Activated naive CD4-positive, alpha-beta T cell treated with anti-CD3 and anti-CD28 coated beads for 36 hours (primary cell): ENCODE data around the gene NR6A1. TPM values are rescaled to one million over a fixed set of nuclear protein-coding genes. Genes with fewer than 3 reads are reported as not detected.

ENCODE experiments used
- CTCF ChIA-PET: fragments of 350-600 bp; sonication (Branson Sonifier 250); formaldehyde crosslinking; loops from one replicate; lab custom pipeline; 2021; ENCODE audit warnings: antibody characterized with exemption; lab: Charles Lee
- DNase-seq: peaks from one replicate; pipeline ENCODE4 v3.0.0-alpha.2; 2020
- H3K27ac Mint-ChIP-seq: one replicate; pipeline ENCODE4 v1.8.0; 2021; ENCODE audit warnings: mild to moderate bottlenecking, mixed read lengths
- H3K27me3 Mint-ChIP-seq: one replicate; pipeline ENCODE4 v1.8.0; 2021; ENCODE audit warnings: low read depth, mixed read lengths
- H3K36me3 Mint-ChIP-seq: one replicate; pipeline ENCODE4 v1.8.0; 2021; ENCODE audit warnings: low read depth, mixed read lengths
- H3K4me1 Mint-ChIP-seq: one replicate; pipeline ENCODE4 v1.8.0; 2021; ENCODE audit warnings: low read depth, mixed read lengths
- H3K4me3 Mint-ChIP-seq: one replicate; pipeline ENCODE4 v1.8.0; 2021; ENCODE audit warnings: mild to moderate bottlenecking, moderate library complexity, mixed read lengths
- H3K9me3 Mint-ChIP-seq: one replicate; pipeline ENCODE4 v1.8.0; 2021; ENCODE audit warnings: mixed read lengths
- intact Hi-C: fragments of 100-400 bp; cut with micrococcal nuclease; formaldehyde crosslinking; loops from one replicate; pipeline ENCODE4 v1.15.1; 2023
- total RNA-seq, 2 experiments: library from RNA; stranded (reverse); gene quantifications; one replicate each; pipeline ENCODE4 v1.2.3, GENCODE V29; 2021

Gene NR6A1
- total RNA-seq, 2 experiments from 2014 or later: 1.8 TPM

DNA sequence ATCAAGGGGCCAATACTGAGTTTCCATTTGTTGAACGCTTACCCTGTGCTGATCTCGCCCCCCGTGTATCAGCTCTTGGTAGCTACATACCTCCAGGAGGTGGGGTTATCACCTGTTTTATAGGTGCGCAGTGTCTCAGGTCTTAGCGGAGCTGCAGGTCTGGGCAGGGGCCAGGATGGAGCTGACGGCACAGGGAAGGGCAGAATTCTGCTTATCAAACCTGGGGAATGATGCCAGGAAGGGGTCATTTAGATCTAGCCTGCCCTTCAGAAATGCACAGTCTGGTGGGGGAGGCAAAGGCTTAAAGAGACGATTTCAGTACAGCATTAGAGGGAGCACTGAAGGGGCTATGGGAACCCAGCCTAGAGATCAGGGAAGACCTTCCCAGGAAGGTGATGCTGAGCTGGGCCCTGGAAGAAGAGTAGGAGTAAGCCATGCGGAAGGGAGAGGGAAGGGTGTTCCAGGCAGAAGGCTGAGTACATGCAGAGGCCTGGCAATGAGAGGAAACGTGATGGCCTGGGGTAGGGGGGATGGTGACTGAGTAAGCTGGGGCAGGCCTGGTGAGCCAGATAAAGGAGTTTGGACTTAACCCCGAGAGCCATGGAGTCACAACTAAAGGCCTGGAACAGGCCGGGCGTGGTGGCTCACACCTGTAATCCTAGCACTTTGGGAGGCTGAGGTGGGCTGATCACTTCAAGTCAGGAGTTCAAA, 37.3 kb upstream of the NR6A1 start:
- H3K4me3 Mint-ChIP-seq: no peak overlapping the region
- H3K27ac Mint-ChIP-seq: no peak overlapping the region
- no peaks in the 10 kb centered on the region for H3K36me3 Mint-ChIP-seq
- no peaks in the 10 kb centered on the region for H3K9me3 Mint-ChIP-seq
- no peaks in the 10 kb centered on the region for H3K4me1 Mint-ChIP-seq
- no peaks in the 10 kb centered on the region for H3K27me3 Mint-ChIP-seq
- intact Hi-C loops: no loop called here
- CTCF ChIA-PET: no interaction called here
- DNase-seq: no peak

DNA sequence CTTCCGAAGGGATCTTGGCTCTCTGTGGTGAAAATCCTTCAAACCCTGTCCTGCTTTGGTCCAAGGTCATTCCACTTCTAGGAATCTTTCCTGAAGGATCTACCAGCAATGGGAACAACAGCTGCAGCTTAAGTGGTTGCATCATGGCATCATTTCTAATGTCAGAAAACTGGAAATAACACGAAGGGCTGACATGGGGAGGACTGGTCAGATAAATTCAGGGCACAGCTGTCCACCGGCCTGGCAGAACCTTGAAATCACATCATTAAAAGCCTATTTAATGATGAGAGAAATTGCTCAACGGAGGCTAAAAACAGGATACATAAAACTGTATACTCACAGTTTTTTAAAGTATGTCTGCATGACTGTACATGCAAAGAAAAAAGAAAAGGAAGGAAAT, 34.1 kb upstream of the NR6A1 start:
- CTCF ChIA-PET: no interaction called here
- peaks cover 3% of the 10 kb centered on the region for H3K27me3 Mint-ChIP-seq
- H3K4me3 Mint-ChIP-seq: no peak overlapping the region

DNA sequence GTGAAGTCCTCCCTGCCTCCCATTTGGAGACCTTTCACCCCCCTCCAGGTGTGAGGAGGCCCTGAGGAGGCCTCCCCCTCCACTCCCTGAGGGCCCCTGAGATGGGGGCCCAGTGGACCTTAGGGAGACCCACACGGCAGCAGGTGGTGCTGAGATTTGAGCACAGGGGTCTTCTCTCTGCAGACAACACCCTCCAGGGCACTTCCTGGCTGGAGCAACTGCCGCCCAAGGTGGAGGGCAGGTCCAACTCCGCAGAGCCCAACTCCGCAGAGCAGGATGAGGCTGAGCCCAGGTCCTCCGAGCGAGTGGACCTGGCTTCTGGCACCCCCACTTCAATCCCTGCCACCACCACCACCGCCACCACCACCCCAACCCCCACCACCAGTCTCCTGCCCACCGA, 32.8 kb upstream of the NR6A1 start:
- intact Hi-C loops: no loop called here
- H3K27ac Mint-ChIP-seq: no peak overlapping the region
- no peaks in the 10 kb centered on the region for H3K9me3 Mint-ChIP-seq
- H3K36me3 Mint-ChIP-seq: no peaks in the 10 kb centered on the region
- DNase-seq: no peak
- CTCF ChIA-PET: no interaction called here
- no peaks in the 10 kb centered on the region for H3K4me1 Mint-ChIP-seq
- H3K27me3 Mint-ChIP-seq: peaks cover 3% of the 10 kb centered on the region
- H3K4me3 Mint-ChIP-seq: no peak overlapping the region

More for the DNA sequence above, 34.1 kb upstream of the NR6A1 start:
- no peaks in the 10 kb centered on the region for H3K36me3 Mint-ChIP-seq
- DNase-seq: no peak
- intact Hi-C loops: no loop called here
- H3K27ac Mint-ChIP-seq: no peak overlapping the region
- H3K9me3 Mint-ChIP-seq: no peaks in the 10 kb centered on the region
- no peaks in the 10 kb centered on the region for H3K4me1 Mint-ChIP-seq

GRCh38 chr9:124802426-124802825, 31.3 kb upstream of the NR6A1 start:
- no peak for DNase-seq
- Mint-ChIP-seq H3K9me3 (no peaks in the 10 kb centered on the region), H3K27me3 (peaks cover 4% of the 10 kb centered on the region), H3K27ac (no peak overlapping the region), H3K4me1 (no peaks in the 10 kb centered on the region), H3K4me3 (no peak overlapping the region), H3K36me3 (no peaks in the 10 kb centered on the region)
- CTCF ChIA-PET: interaction anchor here (0.6 to 1.2 kb wide), 3 partner anchors 38 to 51 kb away, joined by 3 to 5 read pairs (median 3); partner anchors contain the start of gene WDR38
- intact Hi-C loops: no loop called here

- Mint-ChIP-seq H3K27me3 (peaks cover 4% of the 10 kb centered on the region), H3K27ac (no peak overlapping the region), H3K4me3 (no peak overlapping the region), H3K9me3 (no peaks in the 10 kb centered on the region), H3K4me1 (no peaks in the 10 kb centered on the region), H3K36me3 (no peaks in the 10 kb centered on the region)
- CTCF ChIA-PET: interaction anchor here (0.9 to 1.4 kb wide), 2 partner anchors 45 to 52 kb away, joined by 3 read pairs; partner anchors contain the start of gene WDR38
- intact Hi-C loops: no loop called here
- DNase-seq: no peak
These were observed 30.2 kb upstream of the NR6A1 start for GRCh38 chr9:124801356-124801755.

DNA sequence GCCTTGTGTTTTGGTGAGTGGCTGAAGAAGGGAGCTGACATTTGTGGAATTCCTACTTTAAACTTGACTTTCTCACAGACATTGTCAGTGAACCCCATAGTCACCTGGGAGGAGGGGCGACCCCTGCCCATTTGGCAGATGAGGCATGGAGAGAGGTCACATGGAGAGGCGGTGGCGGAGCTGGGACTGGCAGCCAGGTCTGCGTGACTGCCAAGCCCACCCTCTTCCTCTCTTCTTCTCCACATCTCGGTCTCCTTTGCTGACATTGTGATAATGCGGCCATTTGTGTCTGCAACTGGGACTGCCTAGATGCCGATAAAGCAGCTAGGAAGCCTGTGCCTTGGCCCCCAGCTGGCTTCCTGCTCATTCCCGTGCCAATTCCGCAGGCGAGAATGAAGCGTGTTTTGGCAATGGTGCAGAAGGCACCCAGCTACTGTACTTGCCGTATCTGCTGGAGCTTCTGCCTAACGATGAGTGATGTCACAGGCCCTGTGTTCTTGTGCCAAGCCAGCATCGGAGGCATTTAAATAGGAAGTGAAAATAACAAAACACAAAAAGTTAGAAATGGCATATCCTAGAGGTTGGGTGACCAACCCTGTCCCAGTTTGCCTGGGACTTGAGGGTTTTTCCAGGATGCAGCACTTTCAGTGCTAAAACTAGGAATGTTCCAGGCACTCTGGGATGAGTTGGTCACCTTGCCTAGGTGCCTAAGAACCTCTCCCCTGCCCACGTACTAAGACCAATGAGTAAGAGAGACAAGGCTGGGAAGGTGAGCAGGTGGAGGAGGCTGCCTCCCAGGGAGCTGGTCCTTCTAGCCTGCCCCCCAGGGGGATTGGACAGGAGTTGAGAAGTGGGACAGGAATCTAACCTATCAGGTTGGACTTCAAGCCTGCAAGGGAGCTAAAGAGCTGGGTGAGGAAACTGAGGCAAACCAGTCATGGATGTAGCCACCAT, 29.5 kb upstream of the NR6A1 start:
- no peak overlapping the region for H3K27ac Mint-ChIP-seq
- H3K4me1 Mint-ChIP-seq: no peaks in the 10 kb centered on the region
- CTCF ChIA-PET: interaction anchor here (1.0 to 1.4 kb wide), 2 partner anchors 45 to 52 kb away, joined by 3 to 6 read pairs; partner anchors contain the start of gene WDR38
- H3K9me3 Mint-ChIP-seq: no peaks in the 10 kb centered on the region
- no peak overlapping the region for H3K4me3 Mint-ChIP-seq
- peaks cover 4% of the 10 kb centered on the region for H3K27me3 Mint-ChIP-seq
- intact Hi-C loops: no loop called here
- no peak for DNase-seq
- H3K36me3 Mint-ChIP-seq: no peaks in the 10 kb centered on the region

DNA sequence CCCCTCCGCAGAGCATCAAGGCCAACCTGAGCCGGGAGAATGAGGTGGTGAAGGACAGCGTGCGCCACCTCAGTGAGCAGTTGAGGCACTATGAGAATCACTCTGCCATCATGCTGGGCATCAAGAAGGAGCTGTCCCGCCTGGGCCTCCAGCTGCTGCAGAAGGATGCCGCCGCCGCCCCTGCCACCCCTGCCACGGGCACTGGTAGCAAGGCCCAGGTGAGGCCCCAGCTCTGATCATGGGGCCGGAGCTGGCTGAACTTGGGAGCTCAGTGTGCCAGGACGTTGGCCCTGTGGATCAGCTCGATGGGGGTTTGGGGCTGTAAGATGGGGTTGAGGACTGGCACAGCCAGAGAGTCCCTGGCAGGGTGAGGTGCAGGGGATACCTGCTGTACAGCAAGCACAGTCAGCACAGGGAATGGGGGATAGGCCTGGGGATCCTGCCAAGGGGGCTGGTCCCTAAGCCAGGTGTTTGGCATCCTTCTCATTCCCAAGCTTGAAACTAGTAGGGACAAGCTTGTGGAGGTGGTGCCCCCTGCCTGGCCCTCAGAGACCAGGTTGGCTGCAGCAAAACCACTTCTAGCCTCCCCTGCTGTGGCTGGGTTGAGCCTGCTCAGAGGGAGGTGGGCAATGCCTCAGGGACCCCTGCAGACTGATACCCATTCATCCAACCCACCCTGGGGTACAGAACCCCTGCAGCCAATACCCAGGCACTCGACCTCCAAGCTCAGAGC, 28.3 kb upstream of the NR6A1 start:
- intact Hi-C loops: no loop called here
- Mint-ChIP-seq H3K9me3 (no peaks in the 10 kb centered on the region), H3K4me3 (no peak overlapping the region), H3K4me1 (no peaks in the 10 kb centered on the region), H3K27ac (no peak overlapping the region), H3K36me3 (no peaks in the 10 kb centered on the region), H3K27me3 (peaks cover 4% of the 10 kb centered on the region)
- CTCF ChIA-PET: interaction anchor here (0.7 to 1.0 kb wide), 2 partner anchors 53 to 287 kb away, joined by 3 to 6 read pairs; partner anchors contain the start of gene WDR38
- no peak for DNase-seq

DNA sequence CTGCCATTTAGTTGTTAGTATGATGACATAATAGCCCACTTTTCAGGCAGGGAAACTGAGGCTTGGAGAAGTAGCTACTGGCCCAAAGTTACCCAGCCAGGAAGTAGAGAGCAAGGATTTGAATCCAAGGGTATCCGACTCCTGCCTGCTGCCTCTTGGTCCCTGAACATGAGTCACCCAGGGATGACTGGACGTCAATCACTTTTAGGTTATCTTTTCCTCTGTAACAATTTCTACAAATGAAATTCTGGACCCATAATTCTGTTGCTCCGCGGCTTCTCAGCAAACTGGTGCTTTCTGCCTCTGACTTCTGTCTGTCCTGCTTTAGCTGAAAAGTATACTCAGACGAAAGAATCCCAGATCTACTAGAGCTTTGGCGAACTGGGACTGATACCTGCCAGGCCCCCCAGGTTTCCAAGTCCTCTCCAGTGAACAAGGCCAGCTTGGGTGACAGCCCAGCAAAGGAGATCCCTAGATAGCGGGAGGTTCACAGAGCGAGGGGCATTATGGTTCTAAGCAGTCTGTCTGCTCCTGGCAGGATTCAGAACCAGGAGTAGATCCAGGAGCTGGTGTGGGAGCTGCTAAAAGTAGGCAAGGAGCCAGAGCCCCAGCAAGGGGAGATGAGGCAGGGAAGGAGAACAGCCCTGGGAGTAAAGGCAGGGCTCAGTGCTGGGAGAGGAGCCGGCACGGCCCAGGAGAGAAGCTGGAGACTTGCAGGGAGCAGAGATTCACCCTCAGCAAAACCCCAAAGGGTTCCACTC, 26.4 kb upstream of the NR6A1 start:
- Mint-ChIP-seq H3K4me3 (no peak overlapping the region), H3K4me1 (no peaks in the 10 kb centered on the region), H3K36me3 (no peaks in the 10 kb centered on the region), H3K9me3 (no peaks in the 10 kb centered on the region), H3K27me3 (peaks cover 7% of the 10 kb centered on the region), H3K27ac (no peak overlapping the region)
- CTCF ChIA-PET: interaction anchor here (0.6 to 1.4 kb wide), 5 partner anchors 10 to 564 kb away, joined by 3 read pairs; no protein-coding TSS in a partner anchor
- DNase-seq: no peak
- intact Hi-C loops: no loop called here

GRCh38 chr9:124795881-124796431, 24.8 kb upstream of the NR6A1 start:
- Mint-ChIP-seq H3K9me3 (no peaks in the 10 kb centered on the region), H3K4me3 (no peak overlapping the region), H3K36me3 (no peaks in the 10 kb centered on the region), H3K27ac (no peak overlapping the region), H3K4me1 (no peaks in the 10 kb centered on the region), H3K27me3 (peaks cover 4% of the 10 kb centered on the region)
- intact Hi-C loops: no loop called here
- no peak for DNase-seq
- CTCF ChIA-PET: interaction anchor here (0.9 to 1.4 kb wide), 4 partner anchors 9 to 57 kb away, joined by 3 to 4 read pairs (median 3); partner anchors contain the start of gene WDR38

- CTCF ChIA-PET: no interaction called here
These were observed 23.9 kb upstream of the NR6A1 start for GRCh38 chr9:124794902-124795491.

GRCh38 chr9:124793015-124793541, 22.0 kb upstream of the NR6A1 start:
- no peak for DNase-seq
- intact Hi-C loops: no loop called here
- Mint-ChIP-seq H3K36me3 (no peaks in the 10 kb centered on the region), H3K9me3 (no peaks in the 10 kb centered on the region), H3K4me1 (no peaks in the 10 kb centered on the region), H3K27ac (no peak overlapping the region), H3K4me3 (no peak overlapping the region), H3K27me3 (peaks cover 3% of the 10 kb centered on the region)
- CTCF ChIA-PET: interaction anchor here (0.6 kb wide), 1 partner anchor 382 kb away, joined by 3 read pairs; no protein-coding TSS in a partner anchor

More at GRCh38 chr9:124794902-124795491, 23.9 kb upstream of the NR6A1 start:
- peaks cover 4% of the 10 kb centered on the region for H3K27me3 Mint-ChIP-seq
- no peak overlapping the region for H3K4me3 Mint-ChIP-seq
- intact Hi-C loops: no loop called here
- H3K27ac Mint-ChIP-seq: no peak overlapping the region
- no peak for DNase-seq
- no peaks in the 10 kb centered on the region for H3K4me1 Mint-ChIP-seq
- H3K9me3 Mint-ChIP-seq: no peaks in the 10 kb centered on the region
- no peaks in the 10 kb centered on the region for H3K36me3 Mint-ChIP-seq
